Articular chondrocyte of knee joint (primary cell): ENCODE results near the gene GTPBP2. TPM values are rescaled to one million over a fixed set of nuclear protein-coding genes. Genes with fewer than 3 reads are reported as not detected.

ENCODE experiments used
- total RNA-seq: library from RNA; depleted of rRNA; stranded (reverse); fragments of >200 nt; gene quantifications from 2 replicates; pipeline ENCODE4 v1.2.3, GENCODE V29; 2012

The GTPBP2 gene
- total RNA-seq, result 42.7 and 51.7 TPM in 2 replicates

GRCh38 chr6:43629104-43629504, at the start of gene GTPBP2:
Gene GTPBP2, minus strand, starts transcription at chr6:43629264. Its CDS starts 102 bp downstream, at chr6:43629162.

GRCh38 chr6:43644940-43645612, 16.0 kb upstream of the GTPBP2 start, which contains the start of gene RSPH9:
Gene RSPH9, plus strand, starts transcription at chr6:43645036. Its CDS starts 63 bp downstream, at chr6:43645099.

GRCh38 chr6:43635387-43636307, 6.6 kb upstream of the GTPBP2 start, which contains the start of gene MAD2L1BP:
Gene MAD2L1BP, plus strand, starts transcription at chr6:43635840. Its CDS starts 36 bp downstream, at chr6:43635876.

GRCh38 chr6:43575772-43576551, 53.1 kb downstream of the GTPBP2 start, which contains the start of the genes POLH and XPO5:
Gene POLH, plus strand, starts transcription at chr6:43576185. Its CDS starts 6,135 bp downstream, at chr6:43582320.
Gene XPO5, minus strand, starts transcription at chr6:43576038. Its CDS starts 174 bp downstream, at chr6:43575864.

Other genes starting within 250 kb of the GTPBP2 start
- 17.5 and 17.6 TPM in 2 replicates for gene ABCC10, start 201.7 kb downstream of the GTPBP2 start, total RNA-seq
- gene DLK2, start 173.7 kb downstream of the GTPBP2 start, total RNA-seq, result 0.11 TPM in 1 of 2 replicates, not detected in the other
- gene TJAP1, start 151.7 kb downstream of the GTPBP2 start, total RNA-seq, result 12.4 and 13.7 TPM in 2 replicates
- 0.32 and 0.39 TPM in 2 replicates for gene LRRC73, start 118.9 kb downstream of the GTPBP2 start, total RNA-seq
- 109 and 122 TPM in 2 replicates for gene YIPF3, start 112.3 kb downstream of the GTPBP2 start, total RNA-seq
- gene POLR1C, start 112.2 kb downstream of the GTPBP2 start, total RNA-seq, result 24.3 and 29.1 TPM in 2 replicates
- 25.8 and 26.0 TPM in 2 replicates for gene XPO5, start 53.2 kb downstream of the GTPBP2 start, total RNA-seq
- gene POLH, start 53.1 kb downstream of the GTPBP2 start, total RNA-seq, result 20.1 and 28.2 TPM in 2 replicates
- 26.1 and 29.3 TPM in 2 replicates for gene MAD2L1BP, start 6.6 kb upstream of the GTPBP2 start, total RNA-seq
- 0.65 and 0.86 TPM in 2 replicates for gene RSPH9, start 15.8 kb upstream of the GTPBP2 start, total RNA-seq
- gene MRPS18A, start 58.5 kb upstream of the GTPBP2 start, total RNA-seq, result 28.1 and 29.0 TPM in 2 replicates
- 68.2 and 78.4 TPM in 2 replicates for gene VEGFA, start 140.9 kb upstream of the GTPBP2 start, total RNA-seq